Measurements from ENCODE around the gene TMA7B.
"Not testable (repeated sequence)": the region's sequence is repeated elsewhere in the genome, so short reads cannot be mapped to it uniquely, and the experiment has no call there.

TMA7B gene

GRCh38 chr22:39983346-39983745 is 23.1 kb downstream of the TMA7B start:
- DNase-seq (ENCODE audit: low spot score) = no peak

GRCh38 chr22:39984006-39984405 is 23.8 kb downstream of the TMA7B start:
- DNase-seq (ENCODE audit: low spot score) = no peak

- no peak for DNase-seq (ENCODE audit: low spot score)
Measured at GRCh38 chr22:39984746-39985145, 24.5 kb downstream of the TMA7B start.

GRCh38 chr22:39985383-39986035 is 25.3 kb downstream of the TMA7B start:
- no peak for DNase-seq (ENCODE audit: low spot score)

- no peak for DNase-seq (ENCODE audit: low spot score)
Measured at GRCh38 chr22:39988386-39989114, 28.4 kb downstream of the TMA7B start.

- DNase-seq (ENCODE audit: low spot score) = no peak
Measured at GRCh38 chr22:39989633-39990032, 29.4 kb downstream of the TMA7B start.

- no peak for DNase-seq (ENCODE audit: low spot score)
Measured at GRCh38 chr22:39990686-39991085, 30.5 kb downstream of the TMA7B start.

- DNase-seq (ENCODE audit: low spot score) = no peak
Measured at GRCh38 chr22:39991159-39991860, 31.1 kb downstream of the TMA7B start.

GRCh38 chr22:39992088-39992826 is 32.1 kb downstream of the TMA7B start:
- DNase-seq (ENCODE audit: low spot score) = no peak

- not testable (repeated sequence) for DNase-seq (ENCODE audit: low spot score)
Measured at GRCh38 chr22:39992894-39993293, 32.7 kb downstream of the TMA7B start.

GRCh38 chr22:39994041-39994565 is 33.9 kb downstream of the TMA7B start:
- no peak for DNase-seq (ENCODE audit: low spot score)

GRCh38 chr22:39994566-39995392 is 34.6 kb downstream of the TMA7B start, which contains the start of gene FAM83F:
FAM83F (plus strand) TSS chr22:39994954; CDS start chr22:39995043, 89 bp downstream.
- DNase-seq (ENCODE audit: low spot score) = no peak

GRCh38 chr22:39995393-39996252 is 35.4 kb downstream of the TMA7B start:
- no peak for DNase-seq (ENCODE audit: low spot score)

- no peak for DNase-seq (ENCODE audit: low spot score)
Measured at GRCh38 chr22:39996732-39997131, 36.5 kb downstream of the TMA7B start.

- no peak for DNase-seq (ENCODE audit: low spot score)
Measured at GRCh38 chr22:39997421-39997820, 37.2 kb downstream of the TMA7B start.

- no peak for DNase-seq (ENCODE audit: low spot score)
Measured at GRCh38 chr22:39997939-39998726, 37.9 kb downstream of the TMA7B start.

GRCh38 chr22:39999144-39999757 is 39.1 kb downstream of the TMA7B start:
- no peak for DNase-seq (ENCODE audit: low spot score)

GRCh38 chr22:40000171-40000570 is 40.0 kb downstream of the TMA7B start:
- no peak for DNase-seq (ENCODE audit: low spot score)

GRCh38 chr22:40001106-40001505 is 40.9 kb downstream of the TMA7B start:
- no peak for DNase-seq (ENCODE audit: low spot score)
